Subcutaneous preadipocyte (primary cell): Measurements from ENCODE around the gene RAD50. TPM values are rescaled to one million over a fixed set of nuclear protein-coding genes. Genes with fewer than 3 reads are reported as not detected.

ENCODE experiments used
- total RNA-seq: library from RNA; depleted of rRNA; stranded (reverse); fragments of >200 nt; gene quantifications from 2 replicates; pipeline ENCODE4 v1.2.3, GENCODE V29; 2012

RAD50 gene
- 30.5 and 36.0 TPM in 2 replicates for total RNA-seq

GRCh38 chr5:132556763-132557477 lies at the start of gene RAD50:
RAD50 (plus strand) TSS chr5:132556977; CDS start chr5:132557325, 348 bp downstream.

DNA sequence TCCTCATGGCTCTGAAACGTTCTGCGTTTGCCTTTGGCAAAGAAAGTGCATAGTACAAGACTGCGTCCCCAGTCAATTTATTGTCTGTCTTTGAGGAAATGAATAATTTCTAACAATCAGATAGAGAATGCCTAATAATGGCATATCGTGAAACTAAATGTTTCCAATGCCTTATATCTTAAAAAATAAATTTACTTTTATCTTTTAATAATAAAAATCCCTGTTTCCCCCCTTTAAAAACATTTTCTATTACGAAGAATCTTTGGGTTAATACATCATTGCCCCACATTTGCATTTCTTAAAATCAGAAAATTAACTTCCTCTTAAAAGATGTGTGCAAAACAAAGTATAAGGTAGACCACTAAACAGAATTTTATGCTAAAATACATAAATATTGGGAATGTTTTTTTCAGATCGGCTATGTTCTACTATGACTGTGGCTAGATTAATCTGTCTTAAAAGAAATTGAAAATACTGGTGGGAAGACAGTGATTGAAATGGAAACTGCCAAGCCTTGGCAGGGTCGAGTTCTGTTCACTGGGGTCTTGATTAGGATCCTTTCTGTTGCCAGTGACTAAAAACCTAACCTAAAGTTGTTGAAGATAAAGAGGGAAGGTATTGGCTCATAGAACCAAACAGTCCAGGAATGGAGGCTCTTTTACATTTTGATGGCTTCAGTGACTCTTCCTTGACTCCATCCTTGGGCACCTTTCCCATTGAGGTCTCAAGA lies 13.1 kb upstream of the RAD50 start, which contains the start of gene IL5:
Gene IL5 (minus strand): TSS at position 51 of the 730 bp plus-strand sequence. CDS start 44 bp downstream, at position 7.

GRCh38 chr5:132657676-132658380 lies 101.1 kb downstream of the RAD50 start, which contains the start of gene IL13:
IL13 (plus strand) TSS chr5:132658173; CDS start chr5:132658187, 14 bp downstream.

GRCh38 chr5:132673939-132674630 lies 117.3 kb downstream of the RAD50 start, which contains the start of gene IL4:
IL4 (plus strand) TSS chr5:132673989; CDS start chr5:132674051, 62 bp downstream.

Other genes with a start within 250 kb of the RAD50 start
- gene SLC22A5, start 187.3 kb upstream of the RAD50 start, total RNA-seq: 3.1 and 5.1 TPM in 2 replicates
- gene IRF1, start 66.2 kb upstream of the RAD50 start, total RNA-seq: 11.0 and 15.6 TPM in 2 replicates
- not detected in 2 replicates for gene IL5, start 13.5 kb upstream of the RAD50 start, total RNA-seq
- under 0.01 TPM in 1 of 2 replicates, not detected in the other for gene IL13, start 101.2 kb downstream of the RAD50 start, total RNA-seq
- not detected in 2 replicates for gene IL4, start 117.0 kb downstream of the RAD50 start, total RNA-seq
- gene KIF3A, start 180.6 kb downstream of the RAD50 start, total RNA-seq: 3.7 and 5.9 TPM in 2 replicates
- not detected in 2 replicates for gene CCNI2, start 190.4 kb downstream of the RAD50 start, total RNA-seq
- gene SEPTIN8, start 220.3 kb downstream of the RAD50 start, total RNA-seq: 23.9 and 33.2 TPM in 2 replicates